GM12865 (cell line): Measurements from ENCODE around the gene NFKB2.

Experiments
- DNase-seq: peaks from one replicate; pipeline ENCODE4 v3.0.0; 2010; ENCODE audit warnings: low read depth
- H3K4me3 ChIP-seq: 2 replicates; pipeline ENCODE4 v1.5.1; 2011; ENCODE audit warnings: mild to moderate bottlenecking, low read depth, low read length, control low read depth
- CTCF ChIP-seq: IDR thresholded peaks from 2 replicates; pipeline ENCODE4 v1.5.1; 2011; ENCODE audit warnings: low read length, control low read depth, low read depth, inconsistent platforms; ENCODE audit not compliant: insufficient read depth; ENCODE audit errors: missing control alignments

The NFKB2 gene

GRCh38 chr10:102422545-102423129, 27.1 kb downstream of the NFKB2 start:
- peak overlapping the region; percentile 57 for H3K4me3 ChIP-seq
- DNase-seq = peak; percentile 83
- TF ChIP-seq CTCF = peak; percentile 67

GRCh38 chr10:102423372-102423968, 28.0 kb downstream of the NFKB2 start:
- DNase-seq = no peak
- no peak overlapping the region for H3K4me3 ChIP-seq
- no peak for TF ChIP-seq CTCF

- no peak for DNase-seq
- TF ChIP-seq CTCF = no peak
- H3K4me3 ChIP-seq = no peak overlapping the region
Measured at GRCh38 chr10:102424145-102424544, 28.6 kb downstream of the NFKB2 start.

GRCh38 chr10:102424916-102425315, 29.4 kb downstream of the NFKB2 start:
- H3K4me3 ChIP-seq = no peak overlapping the region
- no peak for TF ChIP-seq CTCF
- DNase-seq = no peak

- no peak for DNase-seq
- no peak overlapping the region for H3K4me3 ChIP-seq
- no peak for TF ChIP-seq CTCF
Measured at GRCh38 chr10:102425444-102425843, 29.9 kb downstream of the NFKB2 start.

GRCh38 chr10:102426803-102427287, 31.3 kb downstream of the NFKB2 start:
- no peak overlapping the region for H3K4me3 ChIP-seq
- no peak for TF ChIP-seq CTCF
- DNase-seq = no peak

- TF ChIP-seq CTCF = no peak
- DNase-seq = no peak
- H3K4me3 ChIP-seq = no peak overlapping the region
Measured at GRCh38 chr10:102429468-102429867, 34.0 kb downstream of the NFKB2 start.
